Measurements from ENCODE around the gene FLNB.

- TF ChIP-seq CTCF (IDR thresholded peaks at IDR 0.05) (no peak), REST (IDR thresholded peaks at IDR 0.05; ENCODE audit: low read depth, low read length) (no peak)
Observed at GRCh38 chr3:58153371-58153770, 145.1 kb downstream of the FLNB start.

Data from SK-N-SH (cell line).